Measurements from ENCODE around the gene DAAM1. TPM values are rescaled to one million over a fixed set of nuclear protein-coding genes. Genes with fewer than 3 reads are reported as not detected.

The DAAM1 gene
- polyA plus RNA-seq, 1 experiment = 4.7 TPM

DNA sequence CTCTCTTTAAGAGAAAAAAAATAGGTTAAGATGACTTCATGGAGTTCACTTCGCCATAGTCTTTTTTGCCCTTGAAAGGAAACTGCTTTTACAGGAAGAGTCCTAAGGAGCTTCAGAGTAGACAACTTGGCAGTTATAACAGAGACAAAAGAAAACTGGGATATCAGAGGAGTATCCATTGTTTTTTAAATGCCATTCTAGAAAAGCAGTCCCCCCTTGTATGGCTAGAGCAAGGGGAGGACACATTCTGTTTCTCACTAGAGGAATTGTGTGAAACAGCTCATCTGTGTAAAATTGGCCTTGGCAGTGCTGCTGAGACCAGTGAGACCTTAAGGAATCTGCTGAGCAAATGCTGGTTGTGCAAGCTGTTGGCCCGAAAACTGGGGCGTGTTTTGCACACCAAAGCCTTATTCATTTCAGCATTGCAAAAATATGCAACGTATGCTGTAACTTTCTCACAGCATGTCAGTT is 148.7 kb downstream of the DAAM1 start:
- no peak for DNase-seq (ENCODE audit: low read depth)
- TF ChIP-seq, protein P1, sequence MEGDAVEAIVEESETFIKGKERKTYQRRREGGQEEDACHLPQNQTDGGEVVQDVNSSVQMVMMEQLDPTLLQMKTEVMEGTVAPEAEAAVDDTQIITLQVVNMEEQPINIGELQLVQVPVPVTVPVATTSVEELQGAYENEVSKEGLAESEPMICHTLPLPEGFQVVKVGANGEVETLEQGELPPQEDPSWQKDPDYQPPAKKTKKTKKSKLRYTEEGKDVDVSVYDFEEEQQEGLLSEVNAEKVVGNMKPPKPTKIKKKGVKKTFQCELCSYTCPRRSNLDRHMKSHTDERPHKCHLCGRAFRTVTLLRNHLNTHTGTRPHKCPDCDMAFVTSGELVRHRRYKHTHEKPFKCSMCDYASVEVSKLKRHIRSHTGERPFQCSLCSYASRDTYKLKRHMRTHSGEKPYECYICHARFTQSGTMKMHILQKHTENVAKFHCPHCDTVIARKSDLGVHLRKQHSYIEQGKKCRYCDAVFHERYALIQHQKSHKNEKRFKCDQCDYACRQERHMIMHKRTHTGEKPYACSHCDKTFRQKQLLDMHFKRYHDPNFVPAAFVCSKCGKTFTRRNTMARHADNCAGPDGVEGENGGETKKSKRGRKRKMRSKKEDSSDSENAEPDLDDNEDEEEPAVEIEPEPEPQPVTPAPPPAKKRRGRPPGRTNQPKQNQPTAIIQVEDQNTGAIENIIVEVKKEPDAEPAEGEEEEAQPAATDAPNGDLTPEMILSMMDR (IDR thresholded peaks at IDR 0.05; ENCODE audit: insufficient read depth, low read depth, low read length) = no peak
- no peaks in the 10 kb centered on the region for H3K27me3 ChIP-seq (ENCODE audit: control insufficient read depth, insufficient read depth, low read length)
- CTCF ChIA-PET = interaction anchor here (0.7 to 1.4 kb wide), 5 partner anchors 18 to 107 kb away, joined by 3 read pairs; no protein-coding TSS in a partner anchor
- no peaks in the 10 kb centered on the region; the same call in 1 of the 2 replicates for H3K36me3 ChIP-seq (ENCODE audit: control insufficient read depth, insufficient read depth, low read length)
- POLR2A ChIA-PET = interaction anchor here (0.5 kb wide), 1 partner anchor 827 kb away, joined by 21 read pairs; no protein-coding TSS in a partner anchor
- no peak overlapping the region for H3K4me3 ChIP-seq (ENCODE audit: low read depth, low read length)

DNA sequence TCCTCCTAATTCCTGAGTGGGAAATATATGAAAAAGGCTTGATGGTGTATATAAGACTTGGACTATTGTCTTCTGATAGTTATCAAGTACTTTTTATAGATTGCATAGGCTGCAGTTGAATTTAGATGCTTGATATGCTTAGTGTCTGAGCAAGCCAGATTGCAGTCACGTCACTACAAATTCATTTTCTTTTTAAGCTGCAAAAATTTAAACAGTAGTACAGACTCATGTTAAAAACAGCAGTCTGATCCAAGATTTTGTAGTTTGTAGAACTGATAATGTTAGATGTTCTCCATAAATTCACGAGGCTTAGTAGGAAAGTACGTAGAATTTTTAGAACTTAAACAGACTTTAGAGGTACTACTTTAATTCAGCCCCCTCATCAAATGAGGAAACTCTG is 150.3 kb downstream of the DAAM1 start:
- CTCF ChIA-PET = no interaction called here
- TF ChIP-seq, protein P1 (IDR thresholded peaks at IDR 0.05; ENCODE audit: insufficient read depth, low read depth, low read length) = no peak
- Histone ChIP-seq H3K4me3 (ENCODE audit: low read depth, low read length) (no peak overlapping the region), H3K36me3 (ENCODE audit: control insufficient read depth, insufficient read depth, low read length) (no peaks in the 10 kb centered on the region; the same call in 1 of the 2 replicates), H3K27me3 (ENCODE audit: control insufficient read depth, insufficient read depth, low read length) (no peaks in the 10 kb centered on the region)
- DNase-seq (ENCODE audit: low read depth) = no peak
- POLR2A ChIA-PET = no interaction called here

DNA sequence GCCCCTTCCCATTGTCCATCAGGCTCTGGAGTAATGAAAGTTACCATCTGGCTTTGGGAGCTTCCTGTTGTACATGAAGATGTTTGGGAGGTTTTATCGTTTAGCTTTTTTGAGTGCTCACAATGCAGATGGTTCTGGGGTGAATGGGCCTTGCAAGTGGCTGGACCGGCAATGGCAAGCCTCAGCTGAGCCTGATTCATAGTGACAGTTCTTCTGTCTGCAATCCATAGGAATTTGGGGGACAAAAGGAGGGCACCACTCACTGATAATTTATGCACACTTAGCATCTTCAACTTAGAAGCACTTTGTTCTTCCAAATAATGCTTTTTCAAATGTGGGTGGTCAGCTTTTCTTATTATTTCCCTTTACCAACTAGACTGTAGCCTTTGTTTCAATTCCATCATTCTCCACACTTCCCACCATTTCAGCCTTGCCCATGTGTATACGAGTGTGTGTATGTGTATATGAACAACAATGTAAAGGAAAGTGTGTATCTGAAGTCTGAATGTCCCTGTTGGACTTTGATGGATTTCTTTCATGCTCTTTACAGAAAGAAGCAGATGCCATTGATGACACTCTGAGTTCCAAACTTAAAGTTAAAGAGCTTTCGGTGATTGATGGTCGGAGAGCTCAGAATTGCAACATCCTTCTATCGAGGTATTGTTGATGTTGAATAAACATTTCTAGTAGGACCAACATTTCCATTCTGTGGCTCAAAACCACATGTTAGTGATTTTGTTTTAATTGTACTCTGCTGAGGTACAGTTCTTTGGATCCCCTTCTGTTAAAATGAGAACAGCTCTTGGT is 151.3 kb downstream of the DAAM1 start:
- ChIA-PET POLR2A (no interaction called here), CTCF (interaction anchor here (0.7 to 1.6 kb wide), 4 partner anchors 9 to 104 kb away, joined by 3 to 6 read pairs (median 3); no protein-coding TSS in a partner anchor)
- H3K4me3 ChIP-seq (ENCODE audit: low read depth, low read length) = no peak overlapping the region
- H3K27me3 ChIP-seq (ENCODE audit: control insufficient read depth, insufficient read depth, low read length) = no peaks in the 10 kb centered on the region
- TF ChIP-seq, protein P1 (IDR thresholded peaks at IDR 0.05; ENCODE audit: insufficient read depth, low read depth, low read length) = no peak
- no peaks in the 10 kb centered on the region; the same call in 1 of the 2 replicates for H3K36me3 ChIP-seq (ENCODE audit: control insufficient read depth, insufficient read depth, low read length)
- DNase-seq (ENCODE audit: low read depth) = no peak

- no peak for DNase-seq (ENCODE audit: low read depth)
- Histone ChIP-seq H3K4me3 (ENCODE audit: low read depth, low read length) (no peak overlapping the region), H3K36me3 (ENCODE audit: control insufficient read depth, insufficient read depth, low read length) (no peaks in the 10 kb centered on the region; the same call in 1 of the 2 replicates), H3K27me3 (ENCODE audit: control insufficient read depth, insufficient read depth, low read length) (no peaks in the 10 kb centered on the region)
- ChIA-PET CTCF (no interaction called here), POLR2A (no interaction called here)
- TF ChIP-seq, protein P1 (IDR thresholded peaks at IDR 0.05; ENCODE audit: insufficient read depth, low read depth, low read length) = no peak
Measured at GRCh38 chr14:59341858-59342477, 153.5 kb downstream of the DAAM1 start.

Data from BJ (cell line).